SKM-1 treated with dmso at 0.1 percent for 144 hours (cell line): ENCODE results near the gene ASAP3.

ENCODE experiments used
- DNase-seq: peaks from one replicate; lab custom pipeline; 2025; ENCODE audit not compliant: unreplicated experiment; lab: John Stamatoyannopoulos, UW

ASAP3 gene

DNA sequence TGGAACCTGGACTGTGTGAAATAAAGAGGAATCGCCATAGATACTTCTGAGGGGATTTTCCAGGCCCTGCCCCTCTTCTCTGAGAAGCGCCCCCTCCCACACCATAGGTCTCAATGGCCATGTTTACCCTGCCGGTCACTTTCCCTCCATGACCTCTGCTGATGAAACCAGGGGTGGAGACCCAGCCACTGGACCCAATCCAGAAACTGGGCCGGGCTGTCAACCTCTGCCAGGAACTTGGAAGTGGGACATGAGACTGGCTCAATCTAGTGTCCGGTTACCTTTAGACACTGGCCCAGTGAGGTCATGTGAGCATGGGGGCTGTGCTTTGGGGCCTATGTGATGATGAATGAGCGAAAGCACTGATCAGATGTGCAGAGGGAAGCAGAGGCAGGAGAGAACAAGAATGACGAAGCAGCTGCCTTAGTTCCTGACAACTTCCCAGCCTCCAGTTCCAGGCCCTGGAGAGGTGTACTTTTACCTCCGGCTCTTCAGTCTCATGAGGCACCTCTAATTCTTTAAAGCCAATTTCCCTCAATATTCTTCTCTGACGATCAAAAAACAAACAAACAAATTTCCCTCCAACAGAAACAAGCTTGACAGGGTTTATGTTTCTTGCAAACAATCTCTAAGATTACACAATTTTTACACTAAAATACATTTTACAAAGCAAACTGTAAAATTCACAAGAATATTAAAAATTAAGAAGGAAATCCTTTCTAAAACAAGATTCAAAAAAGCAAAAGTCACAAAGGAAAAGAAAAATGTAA is 4.9 kb downstream of the ASAP3 start:
- no peak for DNase-seq

- DNase-seq, result no peak
Observed at GRCh38 chr1:23477359-23478144, 6.4 kb downstream of the ASAP3 start.

- no peak for DNase-seq
Observed at GRCh38 chr1:23475641-23476040, 8.3 kb downstream of the ASAP3 start.

DNA sequence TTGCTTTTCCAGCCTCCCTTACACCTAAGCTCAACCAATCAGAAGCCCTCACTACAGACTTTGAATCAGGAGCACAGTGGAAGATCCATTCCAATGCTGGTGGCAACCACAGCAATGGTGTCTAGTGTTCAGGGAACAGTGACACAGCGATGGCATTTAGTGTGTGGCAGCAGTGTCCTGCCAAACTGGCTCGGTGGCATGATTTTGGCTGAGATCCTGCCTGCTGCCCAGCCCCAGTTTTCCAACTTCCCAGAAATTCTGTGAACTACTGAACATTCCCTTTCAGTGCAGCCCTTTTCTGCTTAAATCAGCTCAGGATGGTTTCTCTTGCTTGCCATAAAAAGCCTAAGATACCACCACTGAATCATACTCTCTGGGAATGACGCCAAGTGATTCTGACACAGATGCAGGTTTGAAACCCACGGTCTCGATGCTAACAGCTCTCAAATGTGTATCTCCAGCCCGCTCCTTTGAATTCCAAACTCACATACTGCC is 8.8 kb downstream of the ASAP3 start:
- no peak for DNase-seq

DNA sequence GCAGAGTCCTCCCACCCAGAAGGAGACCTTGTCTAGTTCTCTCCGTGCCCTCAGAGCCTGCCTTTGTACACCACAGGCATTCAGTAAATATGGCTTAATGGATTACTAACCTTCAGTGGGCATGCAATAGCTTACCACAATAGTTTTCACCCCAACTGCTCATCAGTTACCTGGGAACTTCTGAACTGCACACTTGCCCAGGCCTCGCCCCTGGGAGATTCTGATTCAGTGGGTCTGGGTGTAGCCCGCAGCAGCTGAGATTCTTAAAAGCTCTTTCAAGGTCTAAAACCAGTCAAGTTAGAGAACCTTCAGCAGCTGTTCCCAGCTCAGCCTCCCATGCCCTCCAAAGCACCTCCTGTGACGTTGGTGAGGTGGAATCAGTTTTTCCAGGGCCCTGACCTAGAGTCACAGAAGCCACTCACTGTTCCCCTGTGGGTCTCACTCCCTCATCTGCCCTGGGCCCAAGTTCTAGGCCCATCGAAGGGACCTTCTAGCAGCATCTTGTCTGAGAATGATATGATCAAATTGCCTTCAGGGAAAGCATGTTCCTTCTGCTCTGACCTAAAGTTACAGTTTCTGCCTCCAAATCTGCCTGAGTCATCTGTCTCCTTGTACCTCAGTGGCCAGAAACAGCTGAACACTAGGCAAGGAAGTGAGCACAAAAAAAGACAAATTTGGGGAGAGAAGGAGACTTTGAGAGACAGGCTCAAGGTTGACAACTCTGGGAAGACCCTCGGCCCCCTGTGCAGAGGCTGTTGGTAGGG is 10.8 kb downstream of the ASAP3 start:
- no peak for DNase-seq

- DNase-seq, result no peak
Observed at GRCh38 chr1:23472351-23473036, 11.5 kb downstream of the ASAP3 start.

DNA sequence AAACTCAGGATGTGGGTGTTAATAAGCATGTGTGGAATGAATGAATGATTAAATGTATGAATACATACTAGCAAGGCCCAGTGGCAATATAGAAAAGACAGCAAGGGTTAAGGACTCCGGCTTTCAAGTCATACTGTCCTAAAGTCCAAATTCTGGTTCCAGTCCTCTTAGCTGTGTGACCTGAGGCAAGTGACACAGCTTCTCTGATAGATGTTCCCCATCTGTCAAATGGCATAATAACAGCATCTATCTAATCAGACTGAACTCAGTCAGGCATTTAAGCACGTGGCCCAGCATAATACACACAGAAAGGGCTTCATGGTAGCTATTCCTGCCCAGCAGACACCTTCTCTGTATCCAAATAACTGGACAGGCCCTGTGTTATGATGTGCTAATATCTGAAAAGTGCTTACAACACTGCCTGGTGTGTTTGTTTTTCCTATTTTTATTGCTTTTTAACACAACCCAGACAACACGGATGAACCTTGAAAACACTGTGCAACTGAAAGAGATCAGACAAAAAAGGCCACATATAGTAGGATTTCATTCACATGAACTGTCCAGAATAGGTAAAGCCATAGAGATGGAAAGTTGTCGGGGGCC is 12.4 kb downstream of the ASAP3 start:
- no peak for DNase-seq

GRCh38 chr1:23470282-23471070 is 13.5 kb downstream of the ASAP3 start:
- no peak for DNase-seq

- no peak for DNase-seq
Observed at GRCh38 chr1:23469372-23469982, 14.5 kb downstream of the ASAP3 start.

GRCh38 chr1:23466423-23466989 is 17.5 kb downstream of the ASAP3 start:
- no peak for DNase-seq

GRCh38 chr1:23463286-23463685 is 20.7 kb downstream of the ASAP3 start:
- no peak for DNase-seq

GRCh38 chr1:23462766-23463165 is 21.2 kb downstream of the ASAP3 start:
- no peak for DNase-seq

DNA sequence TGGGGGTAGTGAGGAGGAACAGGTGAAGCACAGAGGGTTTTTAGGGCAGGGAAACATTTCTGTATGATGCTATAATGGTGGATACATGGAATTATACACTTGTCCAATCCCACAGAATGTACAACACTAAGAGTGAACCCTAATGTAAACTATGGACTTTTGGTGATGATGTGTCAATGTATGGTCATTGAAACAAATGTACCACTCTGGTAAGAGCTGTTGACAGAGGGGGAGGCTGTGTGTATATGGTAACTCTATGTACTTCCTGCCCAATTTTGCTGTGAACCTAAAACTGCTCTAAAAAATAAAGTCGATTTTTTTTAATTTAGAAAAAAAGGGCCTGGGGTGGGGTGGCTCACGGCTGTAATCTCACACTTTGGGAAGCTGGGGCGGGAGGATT is 22.9 kb downstream of the ASAP3 start:
- no peak for DNase-seq

GRCh38 chr1:23460519-23460918 is 23.5 kb downstream of the ASAP3 start:
- DNase-seq, result no peak

DNA sequence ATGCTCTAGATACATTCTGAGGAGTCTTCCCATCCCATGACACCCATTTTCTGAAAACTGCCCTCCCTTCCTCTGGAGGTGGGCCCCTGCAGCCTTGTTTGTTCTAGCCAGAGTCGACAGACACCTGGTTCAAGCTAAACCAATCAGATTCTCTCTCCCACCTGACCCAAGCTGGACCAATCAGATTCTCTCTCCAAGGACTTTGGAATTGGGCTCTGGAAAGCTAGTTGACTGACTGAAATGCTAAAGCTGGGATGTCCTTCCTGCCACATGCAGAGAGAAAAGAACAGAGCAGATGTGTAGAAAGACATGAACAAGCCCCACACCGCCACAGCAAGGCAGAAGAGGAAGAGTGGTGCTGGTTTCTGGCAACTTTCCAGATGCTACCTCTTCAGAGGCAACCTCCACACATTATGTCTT is 24.6 kb downstream of the ASAP3 start:
- DNase-seq, result no peak

DNA sequence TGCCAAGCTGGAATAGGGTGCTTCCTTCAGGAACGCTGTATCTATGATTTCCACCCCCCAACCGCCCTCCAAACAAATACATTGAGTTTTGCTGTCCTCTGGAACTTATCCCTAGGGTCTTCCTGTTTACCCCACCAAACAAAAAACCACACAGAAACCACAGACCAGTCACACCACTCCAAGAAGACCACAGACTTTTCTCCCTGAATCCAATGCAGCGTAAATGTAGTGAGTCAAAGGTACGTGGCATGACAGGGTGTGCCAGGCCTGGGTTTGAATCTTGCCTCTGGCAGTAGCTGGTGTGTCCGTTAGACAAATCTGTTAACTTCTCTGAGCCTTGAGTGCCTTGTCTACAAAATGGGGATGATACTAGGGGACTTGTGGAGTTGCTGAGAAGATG is 27.8 kb downstream of the ASAP3 start:
- DNase-seq, result no peak

- DNase-seq, result no peak
Observed at GRCh38 chr1:23453455-23454000, 30.5 kb downstream of the ASAP3 start.

DNA sequence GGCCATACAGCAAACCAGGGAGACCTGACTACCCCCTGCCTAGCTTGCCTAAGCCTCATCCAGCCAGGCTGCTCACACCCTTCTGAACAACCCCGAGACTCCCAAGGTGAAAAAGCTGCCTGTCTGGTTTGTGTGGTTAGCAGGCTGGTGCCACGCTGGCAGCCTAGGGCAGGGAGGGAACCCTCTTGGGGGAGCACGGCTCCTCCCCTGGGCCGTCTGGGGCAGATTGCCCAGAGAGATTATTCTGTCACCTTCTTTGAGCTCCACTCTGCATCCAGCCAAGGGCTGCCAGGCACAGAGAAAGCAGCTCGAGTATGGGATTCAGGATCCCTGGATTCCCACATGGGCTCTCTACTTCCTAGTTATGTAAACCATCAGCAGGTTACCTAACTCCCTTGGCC is 32.0 kb downstream of the ASAP3 start:
- no peak for DNase-seq

DNA sequence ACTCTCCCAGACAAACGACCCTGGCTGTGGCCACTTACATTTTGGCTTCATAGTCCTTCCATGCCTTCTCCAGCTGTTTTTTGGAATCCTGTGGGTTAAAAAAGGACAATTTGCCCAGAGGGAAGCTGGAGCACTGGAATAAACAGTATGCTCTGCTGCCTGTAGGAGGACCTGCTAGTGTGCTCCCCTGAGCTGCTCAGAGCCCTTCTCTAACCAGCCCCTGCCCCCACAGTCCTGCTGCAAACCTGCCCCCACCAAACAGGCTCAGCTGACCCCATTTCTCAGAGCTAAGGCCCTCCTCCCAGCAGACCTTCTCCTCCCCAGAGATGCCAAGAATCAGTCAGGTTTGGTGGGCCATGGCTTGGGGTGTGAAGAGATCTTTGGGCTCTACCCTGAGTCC is 32.5 kb downstream of the ASAP3 start:
- DNase-seq, result no peak
